Measurements from ENCODE around the gene C10orf90. TPM values are rescaled to one million over a fixed set of nuclear protein-coding genes. Genes with fewer than 3 reads are reported as not detected.

Gene C10orf90
- total RNA-seq, 1 donor from 2014 or later: not detected

GRCh38 chr10:126478546-126478945 lies 191.9 kb downstream of the C10orf90 start:
- Histone ChIP-seq H2AFZ (replicated peaks) (no peak overlapping the region), H3K9ac (no peak overlapping the region), H3K9me3 (ENCODE audit: low read depth) (no peaks in the 10 kb centered on the region), H3F3A (ENCODE audit: low read depth) (no peaks in the 10 kb centered on the region), H3K27me3 (no peaks in the 10 kb centered on the region), H3K36me3 (no peaks in the 10 kb centered on the region), H3K4me1 (no peaks in the 10 kb centered on the region), H3K79me2 (ENCODE audit: low read depth) (no peaks in the 10 kb centered on the region), H3K27ac (no peak overlapping the region), H3K4me3 (no peak overlapping the region), H3K4me2 (no peak overlapping the region), H4K20me1 (ENCODE audit: low read depth) (no peaks in the 10 kb centered on the region)
- no peak overlapping the region for H3K27ac Mint-ChIP-seq
- H3K36me3 Mint-ChIP-seq: no peaks in the 10 kb centered on the region
- DNase-seq (ENCODE audit: low spot score): no peak
- H3K4me3 Mint-ChIP-seq: no peak overlapping the region
- no peaks in the 10 kb centered on the region for H3K9me3 Mint-ChIP-seq
- no peaks in the 10 kb centered on the region for H3K27me3 Mint-ChIP-seq (ENCODE audit: insufficient read depth, low read depth)
- TF ChIP-seq EZH2 (IDR thresholded peaks at IDR 0.05) (no peak), EZH2phosphoT487 (IDR thresholded peaks at IDR 0.05) (no peak)
- TF ChIP-seq, protein P1, sequence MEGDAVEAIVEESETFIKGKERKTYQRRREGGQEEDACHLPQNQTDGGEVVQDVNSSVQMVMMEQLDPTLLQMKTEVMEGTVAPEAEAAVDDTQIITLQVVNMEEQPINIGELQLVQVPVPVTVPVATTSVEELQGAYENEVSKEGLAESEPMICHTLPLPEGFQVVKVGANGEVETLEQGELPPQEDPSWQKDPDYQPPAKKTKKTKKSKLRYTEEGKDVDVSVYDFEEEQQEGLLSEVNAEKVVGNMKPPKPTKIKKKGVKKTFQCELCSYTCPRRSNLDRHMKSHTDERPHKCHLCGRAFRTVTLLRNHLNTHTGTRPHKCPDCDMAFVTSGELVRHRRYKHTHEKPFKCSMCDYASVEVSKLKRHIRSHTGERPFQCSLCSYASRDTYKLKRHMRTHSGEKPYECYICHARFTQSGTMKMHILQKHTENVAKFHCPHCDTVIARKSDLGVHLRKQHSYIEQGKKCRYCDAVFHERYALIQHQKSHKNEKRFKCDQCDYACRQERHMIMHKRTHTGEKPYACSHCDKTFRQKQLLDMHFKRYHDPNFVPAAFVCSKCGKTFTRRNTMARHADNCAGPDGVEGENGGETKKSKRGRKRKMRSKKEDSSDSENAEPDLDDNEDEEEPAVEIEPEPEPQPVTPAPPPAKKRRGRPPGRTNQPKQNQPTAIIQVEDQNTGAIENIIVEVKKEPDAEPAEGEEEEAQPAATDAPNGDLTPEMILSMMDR (IDR thresholded peaks at IDR 0.05): no peak
- H3K4me1 Mint-ChIP-seq: peaks cover 7% of the 10 kb centered on the region

DNA sequence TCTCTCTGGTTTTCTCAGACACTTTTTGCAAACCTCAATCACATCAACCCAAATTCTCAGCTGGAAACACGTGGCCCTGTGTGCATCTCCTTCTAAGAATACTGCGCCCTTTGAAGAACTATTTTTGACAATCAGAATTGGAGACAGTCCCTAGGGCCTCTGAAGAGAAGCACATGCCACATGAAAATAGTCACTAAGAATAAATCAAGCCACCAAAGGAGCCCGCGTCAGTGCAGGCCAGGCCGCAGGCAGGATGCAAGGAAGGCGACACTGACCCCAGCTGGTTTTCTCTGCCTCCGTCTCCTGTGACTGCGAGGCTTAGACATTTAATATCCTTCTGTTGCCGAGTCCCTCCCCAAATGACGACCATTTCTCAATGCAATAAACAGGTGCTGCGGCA lies 194.2 kb downstream of the C10orf90 start:
- Mint-ChIP-seq H3K4me3 (no peak overlapping the region), H3K27me3 (ENCODE audit: insufficient read depth, low read depth) (no peaks in the 10 kb centered on the region), H3K4me1 (peaks cover 9% of the 10 kb centered on the region), H3K36me3 (no peaks in the 10 kb centered on the region), H3K9me3 (no peaks in the 10 kb centered on the region), H3K27ac (peak overlapping the region; percentile 25)
- Histone ChIP-seq H4K20me1 (ENCODE audit: low read depth) (no peaks in the 10 kb centered on the region), H3K4me2 (no peak overlapping the region), H2AFZ (replicated peaks) (peak overlapping the region; percentile 5), H3F3A (ENCODE audit: low read depth) (no peaks in the 10 kb centered on the region), H3K9me3 (ENCODE audit: low read depth) (no peaks in the 10 kb centered on the region), H3K27me3 (no peaks in the 10 kb centered on the region), H3K4me3 (no peak overlapping the region), H3K4me1 (peaks cover 2% of the 10 kb centered on the region), H3K79me2 (ENCODE audit: low read depth) (no peaks in the 10 kb centered on the region), H3K9ac (no peak overlapping the region), H3K27ac (no peak overlapping the region), H3K36me3 (no peaks in the 10 kb centered on the region)
- DNase-seq (ENCODE audit: low spot score): peak; percentile 15
- no peak for TF ChIP-seq EZH2phosphoT487 (IDR thresholded peaks at IDR 0.05)
- TF ChIP-seq, protein P1 (IDR thresholded peaks at IDR 0.05): peak; percentile 14

- Histone ChIP-seq H3K4me3 (no peak overlapping the region), H3K36me3 (no peaks in the 10 kb centered on the region), H3K27me3 (no peaks in the 10 kb centered on the region), H2AFZ (replicated peaks) (peak overlapping the region; percentile 5), H3K4me1 (peaks cover 5% of the 10 kb centered on the region), H3K27ac (no peak overlapping the region), H3F3A (ENCODE audit: low read depth) (no peaks in the 10 kb centered on the region), H3K79me2 (ENCODE audit: low read depth) (no peaks in the 10 kb centered on the region), H4K20me1 (ENCODE audit: low read depth) (no peaks in the 10 kb centered on the region), H3K9ac (no peak overlapping the region), H3K4me2 (no peak overlapping the region), H3K9me3 (ENCODE audit: low read depth) (no peaks in the 10 kb centered on the region)
- no peak for DNase-seq (ENCODE audit: low spot score)
- H3K27ac Mint-ChIP-seq: no peak overlapping the region
- H3K4me1 Mint-ChIP-seq: peaks cover 9% of the 10 kb centered on the region
- H3K36me3 Mint-ChIP-seq: no peaks in the 10 kb centered on the region
- no peak for TF ChIP-seq EZH2phosphoT487 (IDR thresholded peaks at IDR 0.05)
- TF ChIP-seq EZH2 (IDR thresholded peaks at IDR 0.05): no peak
- TF ChIP-seq, protein P1 (IDR thresholded peaks at IDR 0.05): no peak
- peaks cover 2% of the 10 kb centered on the region for H3K27me3 Mint-ChIP-seq (ENCODE audit: insufficient read depth, low read depth)
- H3K4me3 Mint-ChIP-seq: no peak overlapping the region
- no peaks in the 10 kb centered on the region for H3K9me3 Mint-ChIP-seq
Measured at GRCh38 chr10:126475074-126475691, 195.3 kb downstream of the C10orf90 start.

Data from neural progenitor cell (in vitro differentiated cells).